Measurements from ENCODE around the gene ARHGAP24.

DNA sequence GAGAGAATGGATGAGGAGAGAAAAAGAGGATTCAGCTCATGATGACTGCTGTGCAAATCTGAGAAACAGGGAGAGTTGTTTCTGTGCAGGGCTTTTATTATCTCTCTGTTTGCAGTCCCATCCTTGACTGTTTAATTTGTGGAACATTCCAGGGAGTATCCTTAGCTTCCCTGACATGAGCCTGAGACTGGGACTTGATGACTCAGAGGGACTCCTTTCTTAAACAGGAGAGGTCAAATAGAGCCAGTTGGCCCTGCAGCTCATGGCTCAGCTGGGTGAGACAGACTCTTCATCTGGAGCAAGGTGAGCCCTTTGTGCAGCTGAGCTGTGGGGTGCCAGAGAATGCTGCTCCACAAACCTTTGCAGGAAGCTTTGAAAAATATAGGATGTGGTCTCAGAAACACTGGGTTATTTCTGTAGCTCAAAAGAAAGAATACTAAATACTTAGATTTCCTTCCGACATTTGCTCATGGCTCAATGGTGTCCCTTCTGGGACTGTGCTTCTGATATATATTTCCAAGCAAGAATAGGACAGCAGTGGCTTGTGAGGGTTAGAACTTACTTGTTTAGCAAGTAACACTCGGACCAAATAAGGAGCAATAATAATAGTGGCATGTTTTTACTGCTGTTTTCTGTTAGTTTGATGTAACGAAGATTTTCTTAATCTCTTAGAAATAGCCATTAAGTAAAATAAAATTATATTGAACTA lies 14.5 kb downstream of the ARHGAP24 start:
- TF ChIP-seq, protein P1, sequence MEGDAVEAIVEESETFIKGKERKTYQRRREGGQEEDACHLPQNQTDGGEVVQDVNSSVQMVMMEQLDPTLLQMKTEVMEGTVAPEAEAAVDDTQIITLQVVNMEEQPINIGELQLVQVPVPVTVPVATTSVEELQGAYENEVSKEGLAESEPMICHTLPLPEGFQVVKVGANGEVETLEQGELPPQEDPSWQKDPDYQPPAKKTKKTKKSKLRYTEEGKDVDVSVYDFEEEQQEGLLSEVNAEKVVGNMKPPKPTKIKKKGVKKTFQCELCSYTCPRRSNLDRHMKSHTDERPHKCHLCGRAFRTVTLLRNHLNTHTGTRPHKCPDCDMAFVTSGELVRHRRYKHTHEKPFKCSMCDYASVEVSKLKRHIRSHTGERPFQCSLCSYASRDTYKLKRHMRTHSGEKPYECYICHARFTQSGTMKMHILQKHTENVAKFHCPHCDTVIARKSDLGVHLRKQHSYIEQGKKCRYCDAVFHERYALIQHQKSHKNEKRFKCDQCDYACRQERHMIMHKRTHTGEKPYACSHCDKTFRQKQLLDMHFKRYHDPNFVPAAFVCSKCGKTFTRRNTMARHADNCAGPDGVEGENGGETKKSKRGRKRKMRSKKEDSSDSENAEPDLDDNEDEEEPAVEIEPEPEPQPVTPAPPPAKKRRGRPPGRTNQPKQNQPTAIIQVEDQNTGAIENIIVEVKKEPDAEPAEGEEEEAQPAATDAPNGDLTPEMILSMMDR (IDR thresholded peaks at IDR 0.05): no peak
- TF ChIP-seq POLR2A (IDR thresholded peaks at IDR 0.05): no peak

All from esophagus squamous epithelium (tissue), 4 donors.